ENCODE data around the gene MYO1A. TPM values are rescaled to one million over a fixed set of nuclear protein-coding genes. Genes with fewer than 3 reads are reported as not detected.

The MYO1A gene
- total and polyA plus RNA-seq, 2 of the 13 experiments (the other 11 are each of a cell fraction or from before 2014, with no cell fraction given), result 5.3 to 6.0 TPM

- TF ChIP-seq NFAT5 (CRISPR knock-in tag; IDR thresholded peaks at IDR 0.05) (no peak), NR3C1 (CRISPR knock-in tag; IDR thresholded peaks at IDR 0.05) (no peak), RARA (CRISPR knock-in tag; IDR thresholded peaks at IDR 0.05) (peak; percentile 59), FOXA3 (CRISPR knock-in tag; IDR thresholded peaks at IDR 0.05) (peak; percentile 95), PCBP1 (IDR thresholded peaks at IDR 0.05; ENCODE audit: borderline replicate concordance, low read depth, low read length) (no peak), HHEX (CRISPR knock-in tag; IDR thresholded peaks at IDR 0.05) (no peak), SOX6 (IDR thresholded peaks at IDR 0.05) (no peak), SOX6 (CRISPR knock-in tag; IDR thresholded peaks at IDR 0.05) (peak; percentile 75), ZNF354B (CRISPR knock-in tag; IDR thresholded peaks at IDR 0.05) (no peak), KAT8 (CRISPR knock-in tag; IDR thresholded peaks at IDR 0.05) (peak; percentile 63; the same call in 1 of the 2 replicates), STAT5B (CRISPR knock-in tag; IDR thresholded peaks at IDR 0.05) (no peak), CAMTA2 (CRISPR knock-in tag; IDR thresholded peaks at IDR 0.05; ENCODE audit: borderline replicate concordance) (no peak), SNRNP70 (IDR thresholded peaks at IDR 0.05; ENCODE audit: low read depth, low read length) (no peak), ZNF564 (CRISPR knock-in tag; IDR thresholded peaks at IDR 0.05) (no peak), FOXO4 (CRISPR knock-in tag; conservative IDR thresholded peaks at IDR 0.05) (no peak), DMTF1 (CRISPR knock-in tag; IDR thresholded peaks at IDR 0.05) (no peak), SAP130 (CRISPR knock-in tag; IDR thresholded peaks at IDR 0.05; ENCODE audit: low read depth) (peak; percentile 84), MTF2 (CRISPR knock-in tag; IDR thresholded peaks at IDR 0.05; ENCODE audit: borderline replicate concordance) (no peak), ATF3 (CRISPR knock-in tag; IDR thresholded peaks at IDR 0.05) (no peak), CHD4 (IDR thresholded peaks at IDR 0.05; ENCODE audit: borderline replicate concordance, low read length) (no peak), ZNF451 (CRISPR knock-in tag; IDR thresholded peaks at IDR 0.05) (no peak), ZNF792 (CRISPR knock-in tag; IDR thresholded peaks at IDR 0.05) (peak; percentile 90), ZNF782 (CRISPR knock-in tag; IDR thresholded peaks at IDR 0.05; ENCODE audit: borderline replicate concordance) (no peak), POLR2G (IDR thresholded peaks at IDR 0.05; ENCODE audit: low read depth, low read length) (no peak), GFI1 (CRISPR knock-in tag; IDR thresholded peaks at IDR 0.05; ENCODE audit: borderline replicate concordance) (no peak)
These were observed 48.5 kb downstream of the MYO1A start (continued) for GRCh38 chr12:57001448-57001906.

All from HepG2 (cell line).